ENCODE measurements around the gene CCDC91.

DNA sequence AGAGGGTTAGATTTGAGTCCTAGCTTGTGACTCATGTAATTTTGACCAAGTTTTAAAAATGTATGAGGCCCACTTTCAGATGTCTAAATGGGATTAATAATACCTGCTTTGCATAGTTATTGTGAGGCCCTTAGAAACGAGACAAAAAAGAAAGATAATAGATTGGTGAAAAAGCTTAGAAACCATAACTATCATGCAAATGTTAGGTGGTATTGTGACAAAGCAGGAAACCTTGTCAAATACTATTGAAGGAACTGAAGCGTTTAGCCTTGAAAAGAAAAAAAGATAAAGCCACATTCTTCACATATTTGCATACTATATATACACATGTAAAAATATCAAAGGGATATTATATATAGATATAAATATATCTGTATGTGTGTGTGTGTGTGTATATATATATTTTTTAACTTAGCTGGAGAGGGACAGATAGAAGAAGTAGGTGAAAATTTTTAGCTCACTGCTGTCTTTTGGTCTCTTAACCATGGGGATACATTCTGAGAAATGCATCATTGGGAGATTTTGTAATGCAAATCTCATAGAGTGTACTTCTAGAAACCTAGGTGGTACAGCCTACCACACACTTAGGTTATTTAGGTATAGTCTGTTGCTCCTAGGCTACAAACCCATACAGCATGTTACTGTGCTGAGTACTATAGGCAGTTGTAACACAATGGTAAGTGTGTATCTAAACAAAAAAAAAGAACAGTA, 270.3 kb downstream of the CCDC91 start:
- TF ChIP-seq, protein P1, sequence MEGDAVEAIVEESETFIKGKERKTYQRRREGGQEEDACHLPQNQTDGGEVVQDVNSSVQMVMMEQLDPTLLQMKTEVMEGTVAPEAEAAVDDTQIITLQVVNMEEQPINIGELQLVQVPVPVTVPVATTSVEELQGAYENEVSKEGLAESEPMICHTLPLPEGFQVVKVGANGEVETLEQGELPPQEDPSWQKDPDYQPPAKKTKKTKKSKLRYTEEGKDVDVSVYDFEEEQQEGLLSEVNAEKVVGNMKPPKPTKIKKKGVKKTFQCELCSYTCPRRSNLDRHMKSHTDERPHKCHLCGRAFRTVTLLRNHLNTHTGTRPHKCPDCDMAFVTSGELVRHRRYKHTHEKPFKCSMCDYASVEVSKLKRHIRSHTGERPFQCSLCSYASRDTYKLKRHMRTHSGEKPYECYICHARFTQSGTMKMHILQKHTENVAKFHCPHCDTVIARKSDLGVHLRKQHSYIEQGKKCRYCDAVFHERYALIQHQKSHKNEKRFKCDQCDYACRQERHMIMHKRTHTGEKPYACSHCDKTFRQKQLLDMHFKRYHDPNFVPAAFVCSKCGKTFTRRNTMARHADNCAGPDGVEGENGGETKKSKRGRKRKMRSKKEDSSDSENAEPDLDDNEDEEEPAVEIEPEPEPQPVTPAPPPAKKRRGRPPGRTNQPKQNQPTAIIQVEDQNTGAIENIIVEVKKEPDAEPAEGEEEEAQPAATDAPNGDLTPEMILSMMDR (IDR thresholded peaks at IDR 0.05), result no peak
- TF ChIP-seq POLR2A (IDR thresholded peaks at IDR 0.05), result no peak

All from Peyer's patch (tissue), 4 donors.